H1 (cell line): Measurements from ENCODE around the gene PACSIN2. TPM values are rescaled to one million over a fixed set of nuclear protein-coding genes. Genes with fewer than 3 reads are reported as not detected.

ENCODE experiments used
- CTCF ChIA-PET: fragments of 300-600 bp; sonication (Branson Sonifier 250); formaldehyde crosslinking; loops from one replicate; lab custom pipeline; 2021; ENCODE audit not compliant: partially characterized antibody; lab: Charles Lee
- POLR2A ChIA-PET: fragments of 300-600 bp; sonication (Branson Sonifier 250); formaldehyde crosslinking; loops from one replicate; lab custom pipeline; 2021; ENCODE audit warnings: inconsistent platforms; ENCODE audit not compliant: partially characterized antibody; lab: Charles Lee
- DNase-seq, 2 experiments: peaks; one replicate each; pipeline versions ENCODE4 v3.0.0 to v3.0.0-alpha.2; 2010 to 2022; ENCODE audit warnings: low spot score in 2 of 2, low read depth in 1 of 2, mixed read lengths in 1 of 2
- FAIRE-seq: peaks from 2 replicates; lab custom pipeline; 2011; peaks lifted over from hg19 to GRCh38; lab: Jason Lieb, UNC
- H2AFZ ChIP-seq: 2 replicates; pipeline ENCODE4 v1.8.1; 2012; ENCODE audit warnings: low read length, inconsistent platforms
- H2AK5ac ChIP-seq: 2 replicates; pipeline ENCODE4 v1.6.1; 2013; ENCODE audit warnings: low read depth, low read length
- H2BK120ac ChIP-seq: replicated peaks from 2 replicates; pipeline ENCODE3; 2013; ENCODE audit warnings: low read depth, low read length, inconsistent platforms
- H2BK12ac ChIP-seq: 2 replicates; pipeline ENCODE4 v1.6.1; 2013; ENCODE audit warnings: low read depth, low read length
- H2BK15ac ChIP-seq: 2 replicates; pipeline ENCODE4 v1.6.1; 2013; ENCODE audit warnings: low read length
- H2BK20ac ChIP-seq: 2 replicates; pipeline ENCODE4 v1.6.1; 2013; ENCODE audit warnings: low read length
- H2BK5ac ChIP-seq: 2 replicates; pipeline ENCODE4 v1.6.1; 2013; ENCODE audit warnings: low read depth, low read length
- H3K14ac ChIP-seq: 2 replicates; pipeline ENCODE4 v1.6.1; 2013; ENCODE audit warnings: inconsistent platforms; ENCODE audit not compliant: insufficient read length
- H3K18ac ChIP-seq: 2 replicates; pipeline ENCODE4 v1.6.1; 2013; ENCODE audit warnings: low read length; ENCODE audit errors: extremely low read depth
- H3K23ac ChIP-seq: 2 replicates; pipeline ENCODE4 v1.6.1; 2013; ENCODE audit warnings: inconsistent platforms; ENCODE audit not compliant: insufficient read length
- H3K23me2 ChIP-seq: 2 replicates; pipeline ENCODE4 v1.6.1; 2013; ENCODE audit warnings: low read depth, low read length
- H3K27ac ChIP-seq: 2 replicates; pipeline ENCODE4 v1.6.1; 2011; ENCODE audit warnings: low read depth, low read length, inconsistent platforms
- H3K27me3 ChIP-seq, 4 experiments: replicated peaks in 1 of 4; 1 replicate in 1 of 4; 2 replicates in 3 of 4; pipeline versions ENCODE4 v1.6.1 to v1.8.1; 2011 to 2013; ENCODE audit warnings: low read length in 3 of 4, mild to moderate bottlenecking in 3 of 4, inconsistent platforms in 2 of 4, mixed read lengths in 2 of 4, moderate library complexity in 1 of 4; ENCODE audit not compliant: control insufficient read depth in 3 of 4, insufficient read depth in 3 of 4; ENCODE audit errors: extremely low read depth in 1 of 4
- H3K36me3 ChIP-seq, 4 experiments: 2 replicates each; pipeline versions ENCODE4 v1.6.1 to v1.8.1; 2011 to 2013; ENCODE audit warnings: mild to moderate bottlenecking in 4 of 4, low read length in 3 of 4, moderate library complexity in 2 of 4, control low read depth in 1 of 4, inconsistent platforms in 1 of 4; ENCODE audit not compliant: insufficient read depth in 4 of 4, control insufficient read depth in 2 of 4
- H3K4ac ChIP-seq: replicated peaks from 2 replicates; pipeline ENCODE3; 2013; ENCODE audit warnings: low read length, low read depth, mixed read lengths, inconsistent platforms; ENCODE audit not compliant: insufficient read length
- H3K4me1 ChIP-seq, 4 experiments: replicated peaks in 1 of 4; 1 replicate in 1 of 4; 2 replicates in 3 of 4; pipeline versions ENCODE4 v1.6.1 to v1.8.1; 2011 to 2013; ENCODE audit warnings: low read length in 3 of 4, inconsistent platforms in 2 of 4, mixed read lengths in 1 of 4; ENCODE audit not compliant: insufficient read depth in 4 of 4, control insufficient read depth in 3 of 4
- H3K4me2 ChIP-seq, 2 experiments: 2 replicates each; pipeline versions ENCODE4 v1.6.1 to v1.8.1; 2011 to 2013; ENCODE audit warnings: low read depth in 2 of 2, low read length in 2 of 2, control low read depth in 1 of 2, inconsistent platforms in 1 of 2, mild to moderate bottlenecking in 1 of 2; ENCODE audit not compliant: insufficient read depth in 1 of 2
- H3K4me3 ChIP-seq, 4 experiments: fragments of 200-600, 300-600 bp in 1 of 4; sonication (generic), shearing (Covaris generic), sonication (Bioruptor Twin) in 1 of 4; 2 replicates each; pipeline versions ENCODE4 v1.5.1 to v1.8.1; 2011 to 2016; ENCODE audit warnings: low read length in 4 of 4, low read depth in 3 of 4, control low read depth in 2 of 4, inconsistent platforms in 2 of 4, mild to moderate bottlenecking in 2 of 4, mixed read lengths in 1 of 4, moderate library complexity in 1 of 4; ENCODE audit not compliant: insufficient read depth in 2 of 4; ENCODE audit errors: extremely low read depth in 1 of 4
- H3K56ac ChIP-seq: replicated peaks from 2 replicates; pipeline ENCODE3; 2013; ENCODE audit warnings: low read depth, mild to moderate bottlenecking, mixed read lengths, low read length, inconsistent platforms; ENCODE audit not compliant: insufficient read length
- H3K79me1 ChIP-seq: 2 replicates; pipeline ENCODE4 v1.6.1; 2013; ENCODE audit warnings: low read depth, low read length, control low read depth
- H3K79me2 ChIP-seq, 2 experiments: 2 replicates each; pipeline versions ENCODE4 v1.6.1 to v1.8.1; 2012 to 2013; ENCODE audit warnings: low read length in 2 of 2, mild to moderate bottlenecking in 2 of 2, inconsistent platforms in 1 of 2; ENCODE audit not compliant: insufficient read depth in 2 of 2, control insufficient read depth in 1 of 2
- H3K9ac ChIP-seq, 4 experiments: replicated peaks in 1 of 4; 1 replicate in 1 of 4; 2 replicates in 3 of 4; pipeline versions ENCODE4 v1.6.1 to v1.8.1; 2011 to 2013; ENCODE audit warnings: low read depth in 3 of 4, low read length in 3 of 4, control low read depth in 2 of 4, mild to moderate bottlenecking in 2 of 4, moderate library complexity in 2 of 4, inconsistent platforms in 1 of 4; ENCODE audit errors: extremely low read depth in 1 of 4
- H3K9me3 ChIP-seq, 2 experiments: 2 replicates each; pipeline versions ENCODE4 v1.6.1 to v1.8.1; 2012 to 2013; ENCODE audit warnings: mild to moderate bottlenecking in 2 of 2, moderate library complexity in 2 of 2, control low read depth in 1 of 2, inconsistent platforms in 1 of 2, low read depth in 1 of 2, low read length in 1 of 2, mixed read lengths in 1 of 2; ENCODE audit not compliant: insufficient read depth in 2 of 2
- H4K20me1 ChIP-seq, 2 experiments: replicated peaks in 1 of 2; 2 replicates each; pipeline versions ENCODE3 to v1.8.1; 2011 to 2013; ENCODE audit warnings: inconsistent platforms in 2 of 2, low read length in 2 of 2, mild to moderate bottlenecking in 1 of 2; ENCODE audit not compliant: insufficient read depth in 2 of 2, control insufficient read depth in 1 of 2
- H4K5ac ChIP-seq: 2 replicates; pipeline ENCODE4 v1.6.1; 2013; ENCODE audit warnings: low read length, low read depth, mixed read lengths, inconsistent platforms; ENCODE audit not compliant: insufficient read length
- H4K8ac ChIP-seq: 2 replicates; pipeline ENCODE4 v1.8.0; 2013; ENCODE audit warnings: mild to moderate bottlenecking, moderate library complexity, low read length, inconsistent platforms; ENCODE audit not compliant: insufficient read depth; ENCODE audit errors: extremely low read depth
- H4K91ac ChIP-seq: replicated peaks from 2 replicates; pipeline ENCODE3; 2013; ENCODE audit warnings: low read length, mixed read lengths, inconsistent platforms; ENCODE audit not compliant: insufficient read length
- EGR1 ChIP-seq: IDR thresholded peaks from 2 replicates; pipeline ENCODE4 v1.6.1; 2011; ENCODE audit warnings: low read depth, low read length, borderline replicate concordance
- WGBS, 2 experiments: shearing (Covaris generic) in 1 of 2; methylation state at CpG; one replicate each; pipeline versions ENCODE4 v1.1.6 to v1.1.7; 2013 to 2015; ENCODE audit warnings: low lambda C conversion rate in 2 of 2, mixed read lengths in 2 of 2, inconsistent platforms in 1 of 2, low coverage in 1 of 2, missing lambda C conversion rate in 1 of 2; ENCODE audit not compliant: insufficient replicate concordance in 2 of 2, insufficient coverage in 1 of 2, insufficient read length in 1 of 2; ENCODE audit errors: extremely low coverage in 1 of 2, missing lambda C conversion rate in 1 of 2; 5-methylcytosine and 5-hydroxymethylcytosine counted together
- polyA plus RNA-seq, 7 experiments: library from polyadenylated mRNA; depleted of rRNA in 3 of 7; stranded (reverse) in 5 of 7; unstranded in 2 of 7; fragments of >200 nt in 5 of 7; fragments of 200-250 nt in 2 of 7; gene quantifications; 1 replicate in 5 of 7; 2 replicates in 1 of 7; 4 replicates in 1 of 7; pipeline versions ENCODE4 v1.2.1 to v1.2.3, GENCODE V29; 2011 to 2013; ENCODE audit warnings: missing spikeins in 2 of 7, mixed read lengths in 2 of 7
- total RNA-seq: library from RNA; stranded (reverse); fragmentation: NEBNext Ultra II Directional; extraction: Animal tissue kit (Norgen Biotek cat#: 25700); gene quantifications from 2 replicates; pipeline ENCODE4 v1.2.1, GENCODE V29; 2021
- TF ChIP-seq, protein P1 (sequence below): IDR thresholded peaks from 2 replicates; pipeline ENCODE4 v1.6.1; 2011; ENCODE audit warnings: low read depth, mild to moderate bottlenecking, low read length; ENCODE audit not compliant: insufficient read depth
- TF ChIP-seq, protein P2 (sequence below): IDR thresholded peaks from 2 replicates; pipeline ENCODE4 v1.6.1; 2012; ENCODE audit warnings: inconsistent platforms

PACSIN2 gene
- total and polyA plus RNA-seq, 2 of the 8 experiments (the other 6 are each of a cell fraction or from before 2014, with no cell fraction given) = 44.8 to 64.2 TPM

DNA sequence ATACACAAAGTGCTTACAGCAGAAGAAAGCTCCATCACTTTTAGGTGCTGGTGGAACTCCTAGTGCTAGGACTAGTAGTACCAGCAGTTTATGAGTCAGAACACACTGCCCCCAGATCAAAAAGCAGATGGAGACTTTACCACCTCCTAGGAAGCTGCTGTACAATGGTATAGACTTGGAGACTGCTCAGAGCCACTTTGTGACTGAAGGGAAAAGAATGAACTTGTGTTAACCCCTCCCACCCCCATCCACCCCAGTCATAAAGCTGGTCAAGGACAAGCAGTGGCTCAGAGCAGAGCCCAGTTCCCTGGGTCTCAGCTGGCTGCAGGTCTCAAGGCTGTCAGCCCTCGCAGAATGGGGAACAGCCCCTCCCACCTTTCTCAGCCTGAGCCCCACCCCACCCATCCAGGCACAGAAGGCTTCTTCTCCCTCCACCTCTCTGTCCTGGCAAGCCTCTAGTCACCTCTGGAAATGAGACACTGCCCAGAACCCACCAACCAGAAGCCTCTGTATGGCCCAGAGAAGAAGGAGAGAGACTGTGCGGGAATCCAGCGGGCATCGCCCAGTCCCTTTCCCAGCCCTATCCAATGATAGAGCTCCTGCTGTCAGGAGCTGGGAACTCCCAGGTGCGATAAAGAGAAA, 23.8 kb downstream of the PACSIN2 start:
- Histone ChIP-seq H3K36me3 (no peaks in the 10 kb centered on the region), H2BK120ac (no peak overlapping the region), H4K8ac (no peak overlapping the region), H3K56ac (no peak overlapping the region), H3K27me3 (no peaks in the 10 kb centered on the region), H3K4ac (no peak overlapping the region), H3K9ac (no peak overlapping the region), H3K4me3 (no peak overlapping the region), H2AK5ac (no peak overlapping the region), H3K14ac (no peak overlapping the region), H4K91ac (no peak overlapping the region), H3K79me1 (peaks cover 18% of the 10 kb centered on the region), H2BK12ac (no peak overlapping the region), H4K5ac (no peak overlapping the region), H2AFZ (no peak overlapping the region), H2BK5ac (no peak overlapping the region), H2BK20ac (no peak overlapping the region), H3K23ac (no peak overlapping the region), H2BK15ac (no peak overlapping the region), H4K20me1 (peaks cover 13 to 28% of the 10 kb centered on the region in 2 experiments), H3K4me2 (no peak overlapping the region), H3K18ac (no peak overlapping the region), H3K4me1 (peaks cover 2 to 13% (median 8%) of the 10 kb centered on the region in 4 experiments; a peak in 5 of 7 replicates), H3K9me3 (0 out of 4 replicates have a peak, but pooled peaks cover 0 to 3% of the 10 kb centered on the region in 2 experiments), H3K27ac (no peak overlapping the region), H3K23me2 (no peaks in the 10 kb centered on the region), H3K79me2 (peaks cover 16 to 87% of the 10 kb centered on the region in 2 experiments)
- POLR2A ChIA-PET = interaction anchor here (0.6 to 6.2 kb wide), 5 partner anchors 13 to 422 kb away, joined by 3 to 32 read pairs (median 4); partner anchors contain the start of gene PACSIN2
- 78% methylated on average over 4 of the region's 5 CpGs; no CpG with 5 or more reads in 1 of the 2 experiments for WGBS, 2 experiments
- CTCF ChIA-PET = interaction anchor here (0.8 to 2.0 kb wide), 10 partner anchors 8 to 123 kb away, joined by 3 to 7 read pairs (median 4); no protein-coding TSS in a partner anchor
- DNase-seq (no peak), FAIRE-seq (no peak)
- TF ChIP-seq, protein P1, sequence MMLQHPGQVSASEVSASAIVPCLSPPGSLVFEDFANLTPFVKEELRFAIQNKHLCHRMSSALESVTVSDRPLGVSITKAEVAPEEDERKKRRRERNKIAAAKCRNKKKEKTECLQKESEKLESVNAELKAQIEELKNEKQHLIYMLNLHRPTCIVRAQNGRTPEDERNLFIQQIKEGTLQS = no peak
- TF ChIP-seq EGR1 = no peak
- TF ChIP-seq, protein P2, sequence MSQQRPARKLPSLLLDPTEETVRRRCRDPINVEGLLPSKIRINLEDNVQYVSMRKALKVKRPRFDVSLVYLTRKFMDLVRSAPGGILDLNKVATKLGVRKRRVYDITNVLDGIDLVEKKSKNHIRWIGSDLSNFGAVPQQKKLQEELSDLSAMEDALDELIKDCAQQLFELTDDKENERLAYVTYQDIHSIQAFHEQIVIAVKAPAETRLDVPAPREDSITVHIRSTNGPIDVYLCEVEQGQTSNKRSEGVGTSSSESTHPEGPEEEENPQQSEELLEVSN = no peak
